ENCODE results near the gene ALOX5AP.
A peak's percentile ranks its signal among the peaks of the same experiment; 100 is the strongest.

Gene ALOX5AP

DNA sequence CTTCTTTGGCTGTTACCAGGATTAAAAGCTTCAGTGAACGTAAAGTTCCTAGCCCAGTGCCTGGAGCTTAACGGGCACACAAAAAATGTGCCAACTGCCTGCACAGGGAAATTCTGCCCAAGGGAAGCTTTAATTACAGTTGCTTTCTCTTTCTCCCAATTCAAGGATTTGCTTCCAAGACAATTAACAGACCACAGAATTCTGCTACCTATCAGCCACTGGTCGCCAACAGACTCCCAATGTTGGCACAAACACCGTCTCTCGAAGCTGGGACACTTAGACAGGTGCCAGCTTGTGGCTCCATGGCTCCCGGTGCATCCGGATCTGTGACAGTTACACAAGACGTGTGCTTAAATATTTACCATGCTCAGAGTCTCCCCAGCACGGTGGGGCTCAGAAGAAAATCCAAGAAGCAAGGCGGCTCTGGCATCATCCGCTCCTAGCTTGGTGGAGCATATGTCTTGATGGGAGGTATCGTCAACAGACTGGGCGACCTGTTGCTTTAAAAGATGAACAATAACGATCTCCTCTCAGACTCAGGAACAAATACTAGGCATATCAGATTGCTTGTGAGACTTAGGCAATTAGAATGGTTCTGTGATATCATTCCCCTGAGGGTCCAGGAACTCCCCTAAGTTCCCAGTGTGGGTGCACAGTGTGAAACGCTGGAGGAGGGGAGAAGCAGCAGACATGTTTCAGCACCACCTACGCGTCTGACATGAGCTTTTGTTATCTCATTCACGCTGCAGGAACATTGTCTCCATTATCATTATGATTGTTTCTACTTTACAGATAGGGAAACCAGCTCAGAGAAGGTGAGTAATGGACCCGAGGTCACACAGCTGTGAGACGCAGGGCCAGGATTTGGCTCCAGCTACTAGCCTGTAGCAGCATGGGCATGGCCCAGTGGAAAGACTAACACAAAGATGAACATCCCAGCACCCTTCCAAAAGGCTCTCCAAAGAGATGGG is 61.6 kb downstream of the ALOX5AP start:
- DNase-seq (ENCODE audit: low spot score) = no peak

DNA sequence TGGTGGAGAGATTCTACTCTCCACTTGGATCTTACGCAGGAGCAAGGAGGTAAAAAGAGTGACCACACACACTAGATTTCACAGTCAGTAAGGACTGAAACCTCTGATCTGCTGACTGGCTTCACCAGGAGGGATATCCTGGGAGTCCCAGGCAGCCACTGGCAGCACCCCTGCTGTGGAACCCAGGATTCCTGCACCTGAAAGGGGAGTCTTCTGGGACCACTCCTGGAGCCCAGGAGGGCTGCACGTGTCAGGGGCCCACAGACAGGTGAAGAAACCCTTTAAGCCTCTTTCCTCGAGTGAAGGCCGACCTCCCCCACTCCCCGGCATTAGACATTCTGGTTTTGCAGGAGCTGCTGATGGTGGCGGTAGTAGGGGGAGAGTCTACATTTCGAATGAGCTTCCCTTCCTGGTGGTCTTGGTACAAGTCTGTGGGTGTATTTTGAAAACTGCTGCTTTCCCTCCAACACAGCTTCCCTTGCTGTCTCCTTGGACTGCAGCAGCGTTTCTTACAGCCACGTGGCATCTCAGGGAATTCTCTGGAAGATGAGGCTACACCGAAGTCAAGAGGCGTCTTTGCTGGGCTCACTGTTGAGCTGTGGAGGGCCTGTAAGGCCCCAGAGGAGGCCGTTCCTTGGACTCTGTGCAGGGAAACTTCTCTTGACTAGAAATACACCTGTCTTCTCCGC is 62.6 kb downstream of the ALOX5AP start:
- DNase-seq (ENCODE audit: low spot score) = no peak

DNA sequence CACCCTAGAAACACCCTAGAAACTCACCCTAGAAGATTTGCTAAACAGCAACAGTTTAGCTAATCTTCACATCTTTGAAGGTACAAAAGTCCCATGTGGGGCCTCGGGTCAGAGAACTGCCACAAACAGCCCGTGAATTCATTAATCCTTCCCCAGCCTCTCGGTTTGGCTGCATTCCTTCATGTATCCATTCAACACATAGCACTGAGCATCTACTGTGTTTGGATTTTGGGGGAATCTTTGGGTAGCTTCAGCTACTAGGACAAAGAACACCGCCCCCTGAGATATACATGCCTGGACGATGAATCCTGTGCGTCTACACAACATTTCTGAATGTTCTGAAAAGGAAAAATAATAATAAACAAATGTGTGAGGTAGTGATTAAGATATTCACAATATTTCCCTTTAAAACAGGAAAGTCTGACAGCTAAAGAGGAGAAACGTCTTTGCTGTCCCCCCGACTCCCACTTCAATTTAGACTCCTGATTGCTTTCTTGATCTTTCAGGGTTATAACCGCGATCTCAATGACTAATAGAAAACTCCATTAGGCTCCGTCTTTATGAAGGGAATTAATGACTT is 63.5 kb downstream of the ALOX5AP start:
- DNase-seq (ENCODE audit: low spot score) = no peak

GRCh38 chr13:30799356-30799824 is 64.0 kb downstream of the ALOX5AP start:
- no peak for DNase-seq (ENCODE audit: low spot score)

GRCh38 chr13:30800107-30800506 is 64.8 kb downstream of the ALOX5AP start:
- no peak for DNase-seq (ENCODE audit: low spot score)

DNA sequence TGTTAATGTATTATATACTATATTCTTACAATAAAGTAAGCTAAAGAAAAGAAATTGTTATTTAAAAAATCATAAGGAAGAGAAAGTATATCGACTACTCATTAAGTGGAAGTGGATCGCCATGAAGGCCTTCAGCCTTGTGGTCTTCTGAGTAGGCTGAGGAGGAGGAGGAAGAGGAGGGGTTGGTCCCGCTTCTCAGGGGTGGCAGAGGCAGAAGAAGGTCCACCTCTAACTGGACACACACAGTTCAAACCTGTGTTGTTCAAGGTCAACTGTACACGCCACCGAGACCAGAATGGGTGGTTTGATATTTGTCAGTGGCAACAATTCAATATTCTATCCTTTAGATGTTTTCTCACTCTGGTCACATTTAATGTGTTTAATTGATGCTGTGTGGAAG is 67.2 kb downstream of the ALOX5AP start:
- no peak for DNase-seq (ENCODE audit: low spot score)

- DNase-seq (ENCODE audit: low spot score) = peak; percentile 76
Measured at GRCh38 chr13:30802953-30803478, 67.7 kb downstream of the ALOX5AP start.

GRCh38 chr13:30803749-30804148 is 68.4 kb downstream of the ALOX5AP start:
- no peak for DNase-seq (ENCODE audit: low spot score)

GRCh38 chr13:30804474-30804873 is 69.1 kb downstream of the ALOX5AP start:
- no peak for DNase-seq (ENCODE audit: low spot score)

GRCh38 chr13:30805132-30805537 is 69.8 kb downstream of the ALOX5AP start:
- no peak for DNase-seq (ENCODE audit: low spot score)

- no peak for DNase-seq (ENCODE audit: low spot score)
Measured at GRCh38 chr13:30805603-30806011, 70.3 kb downstream of the ALOX5AP start.

- DNase-seq (ENCODE audit: low spot score) = no peak
Measured at GRCh38 chr13:30806784-30807183, 71.4 kb downstream of the ALOX5AP start.

- DNase-seq (ENCODE audit: low spot score) = no peak
Measured at GRCh38 chr13:30807392-30807791, 72.0 kb downstream of the ALOX5AP start.

DNA sequence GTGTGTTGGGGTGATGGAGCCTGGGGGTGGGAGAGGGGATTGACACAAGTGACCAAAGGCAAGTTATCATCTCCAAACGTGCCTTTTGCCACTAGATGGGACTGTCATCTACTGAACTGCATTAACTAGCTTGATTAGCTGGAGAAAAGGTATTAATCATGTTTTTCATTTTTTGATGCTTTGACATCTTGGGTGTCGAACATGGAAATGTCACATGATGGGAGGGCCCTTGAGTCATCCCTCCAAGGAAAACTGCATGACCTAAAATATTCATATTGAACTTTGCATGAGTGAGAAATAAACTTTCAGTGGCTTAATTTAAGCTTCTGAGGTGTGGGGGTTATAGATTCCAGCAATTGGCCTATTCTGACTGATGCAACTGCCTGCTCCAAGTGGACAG is 73.3 kb downstream of the ALOX5AP start:
- DNase-seq (ENCODE audit: low spot score) = no peak

GRCh38 chr13:30809787-30810186 is 74.4 kb downstream of the ALOX5AP start:
- no peak for DNase-seq (ENCODE audit: low spot score)

DNA sequence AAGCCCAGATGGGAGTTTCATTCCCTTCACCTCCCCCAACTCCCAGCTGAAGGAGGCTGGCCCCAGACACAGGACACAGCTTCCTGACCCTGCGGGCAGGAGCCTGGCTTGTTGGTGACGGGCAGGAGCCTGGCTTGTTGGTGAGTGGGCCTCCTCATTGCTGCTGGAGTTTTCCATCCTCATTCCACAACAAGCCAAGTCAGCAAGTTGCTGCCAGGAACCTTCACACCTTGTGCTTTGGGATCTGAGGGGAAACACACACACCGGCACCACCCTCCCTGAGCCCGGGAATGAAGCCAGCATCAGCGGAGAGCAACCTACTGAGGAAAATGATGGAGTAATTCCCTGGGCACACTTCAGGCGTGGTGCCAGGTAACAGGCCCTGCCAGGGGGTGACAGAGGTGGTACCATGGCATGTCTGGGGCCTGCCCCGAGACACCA is 74.9 kb downstream of the ALOX5AP start:
- no peak for DNase-seq (ENCODE audit: low spot score)

- DNase-seq (ENCODE audit: low spot score) = no peak
Measured at GRCh38 chr13:30810801-30811200, 75.5 kb downstream of the ALOX5AP start.
